ENCODE data around the gene SIGLEC7. TPM values are rescaled to one million over a fixed set of nuclear protein-coding genes. Genes with fewer than 3 reads are reported as not detected.
A peak's percentile ranks its signal among the peaks of the same experiment; 100 is the strongest.
"Not testable (repeated sequence)": the region's sequence is repeated elsewhere in the genome, so short reads cannot be mapped to it uniquely, and the experiment has no call there.

SIGLEC7 gene
- total RNA-seq, 2 donors from 2014 or later = 0.35 to 1.0 TPM

DNA sequence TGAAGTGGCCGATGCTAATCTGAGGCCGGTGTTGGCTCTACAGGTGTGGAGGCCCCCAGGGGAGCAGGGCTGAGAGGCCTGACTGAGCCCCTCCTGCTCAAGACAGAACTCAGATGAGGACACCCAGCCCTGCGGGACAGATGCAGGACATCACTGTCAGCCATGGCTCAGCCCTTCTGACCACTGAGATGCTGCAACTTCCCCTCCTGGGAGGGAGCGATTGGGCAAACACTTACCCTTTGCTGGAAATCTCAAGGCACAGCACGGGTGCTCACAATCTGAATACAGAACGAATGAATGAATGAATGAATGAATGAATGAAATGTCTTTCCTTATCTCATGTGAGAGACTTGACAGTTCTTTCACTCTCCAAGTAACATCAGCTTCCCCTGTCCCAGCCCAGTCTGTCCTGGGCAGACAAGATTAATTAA lies 3.5 kb upstream of the SIGLEC7 start:
- H3K4me1 ChIP-seq = no peaks in the 10 kb centered on the region
- H3K27me3 ChIP-seq = no peaks in the 10 kb centered on the region
- no peak overlapping the region for H3K9ac ChIP-seq (ENCODE audit: low read depth in 2 of 2, low read length in 2 of 2)
- no peak overlapping the region for H3K4me3 ChIP-seq
- intact Hi-C loops (cut with DNase I) = no loop called here
- H3K27ac ChIP-seq = peak overlapping the region; percentile 40
- no peaks in the 10 kb centered on the region for H3K36me3 ChIP-seq
- TF ChIP-seq CTCF (IDR thresholded peaks at IDR 0.05) = no peak
- DNase-seq = no peak
- H3K9me3 ChIP-seq = no peaks in the 10 kb centered on the region

DNA sequence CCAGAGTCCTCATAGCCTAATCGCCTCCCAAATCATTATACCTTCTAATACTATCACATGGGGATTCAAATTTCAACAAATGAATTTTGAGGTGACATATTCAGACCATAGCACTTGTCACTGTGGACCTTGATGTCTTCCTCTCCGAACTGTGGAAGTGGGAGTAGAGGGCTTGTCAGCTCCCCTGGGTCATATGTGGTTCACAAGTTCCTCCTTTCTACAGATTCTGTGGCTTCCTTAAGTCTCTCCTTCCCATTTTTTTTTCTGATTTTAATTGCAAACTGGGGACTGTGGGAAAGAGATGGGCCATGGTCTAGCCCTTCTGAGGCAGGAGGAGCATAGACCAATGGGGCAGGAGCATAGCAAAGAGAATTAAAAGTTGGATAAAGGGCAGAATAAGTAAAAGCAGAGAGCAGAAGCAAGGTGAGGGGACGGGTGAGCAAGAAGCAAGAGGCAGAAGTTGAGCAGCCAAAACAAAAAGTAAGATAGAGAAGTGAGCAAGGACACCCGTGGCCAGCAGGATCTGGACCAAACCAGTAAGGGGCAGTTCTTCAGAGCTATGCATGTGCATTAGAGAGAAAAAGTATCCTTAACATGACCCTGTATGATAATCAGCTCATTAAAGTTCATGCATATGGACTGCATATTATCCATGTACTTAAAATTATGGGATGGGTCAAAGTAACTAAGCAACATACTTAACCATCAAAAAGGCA lies 2.6 kb upstream of the SIGLEC7 start:
- TF ChIP-seq CTCF (IDR thresholded peaks at IDR 0.05) = no peak
- peak overlapping the region; percentile 12 for H3K27ac ChIP-seq
- H3K27me3 ChIP-seq = no peaks in the 10 kb centered on the region
- intact Hi-C loops (cut with DNase I) = no loop called here
- H3K9me3 ChIP-seq = no peaks in the 10 kb centered on the region
- H3K36me3 ChIP-seq = no peaks in the 10 kb centered on the region
- no peaks in the 10 kb centered on the region for H3K4me1 ChIP-seq
- no peak for DNase-seq
- H3K4me3 ChIP-seq = no peak overlapping the region
- H3K9ac ChIP-seq (ENCODE audit: low read depth in 2 of 2, low read length in 2 of 2) = no peak overlapping the region

DNA sequence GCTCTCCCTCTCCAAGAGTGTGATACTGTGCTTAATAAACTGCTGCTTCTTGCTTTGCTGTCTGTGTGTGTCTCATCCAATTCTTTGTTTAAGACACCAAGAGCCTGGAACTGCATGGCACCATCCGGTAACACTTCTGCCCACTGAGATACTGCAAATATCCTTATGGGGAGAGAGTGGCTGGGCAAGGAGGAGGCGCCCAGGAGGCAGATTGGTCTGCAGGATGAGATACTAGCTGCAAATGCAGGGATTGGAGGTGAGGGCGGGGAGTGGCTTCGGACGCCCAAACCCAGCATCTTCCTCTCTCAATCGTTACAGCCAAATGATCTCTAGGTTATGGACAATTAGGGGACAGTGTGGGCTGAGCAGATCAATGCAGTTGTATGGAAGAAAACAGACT lies 1.7 kb upstream of the SIGLEC7 start:
- Histone ChIP-seq H3K4me3 (no peak overlapping the region), H3K4me1 (no peaks in the 10 kb centered on the region), H3K9ac (ENCODE audit: low read depth in 2 of 2, low read length in 2 of 2) (no peak overlapping the region), H3K27me3 (no peaks in the 10 kb centered on the region), H3K27ac (no peak overlapping the region), H3K9me3 (no peaks in the 10 kb centered on the region), H3K36me3 (no peaks in the 10 kb centered on the region)
- no peak for DNase-seq
- TF ChIP-seq CTCF (IDR thresholded peaks at IDR 0.05) = no peak
- intact Hi-C loops (cut with DNase I) = no loop called here

DNA sequence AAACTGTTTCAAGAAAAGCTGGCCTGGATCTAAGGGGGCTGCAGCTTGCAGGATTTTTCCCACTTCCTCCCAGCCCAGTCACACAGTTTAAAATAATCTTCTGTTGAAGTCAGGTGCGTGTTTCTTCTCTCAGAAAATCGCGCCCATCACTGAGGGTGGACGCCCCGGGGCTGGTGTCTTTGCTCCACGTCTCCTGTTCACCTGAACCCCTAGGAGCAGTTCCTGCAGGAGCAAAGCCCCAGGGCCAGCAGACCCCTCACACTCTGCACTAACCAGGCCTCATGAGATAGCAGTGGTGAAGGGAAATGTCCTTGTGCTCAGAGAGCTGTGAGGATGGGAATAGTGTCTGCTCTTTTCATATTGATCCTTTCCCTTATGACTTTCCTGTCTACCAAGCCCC lies 920 bp upstream of the SIGLEC7 start:
- Histone ChIP-seq H3K27ac (no peak overlapping the region), H3K27me3 (no peaks in the 10 kb centered on the region), H3K9ac (ENCODE audit: low read depth in 2 of 2, low read length in 2 of 2) (no peak overlapping the region), H3K4me3 (no peak overlapping the region), H3K36me3 (no peaks in the 10 kb centered on the region), H3K9me3 (no peaks in the 10 kb centered on the region), H3K4me1 (no peaks in the 10 kb centered on the region)
- intact Hi-C loops (cut with DNase I) = no loop called here
- TF ChIP-seq CTCF (IDR thresholded peaks at IDR 0.05) = no peak
- no peak for DNase-seq

- H3K27me3 ChIP-seq; H3K9me3 ChIP-seq; H3K27ac ChIP-seq; DNase-seq; H3K9ac ChIP-seq (ENCODE audit: low read depth in 2 of 2, low read length in 2 of 2); H3K36me3 ChIP-seq; H3K4me1 ChIP-seq; intact Hi-C loops (cut with DNase I); H3K4me3 ChIP-seq: not testable (repeated sequence)
Measured at GRCh38 chr19:51142809-51143475, 841 bp downstream of the SIGLEC7 start.

DNA sequence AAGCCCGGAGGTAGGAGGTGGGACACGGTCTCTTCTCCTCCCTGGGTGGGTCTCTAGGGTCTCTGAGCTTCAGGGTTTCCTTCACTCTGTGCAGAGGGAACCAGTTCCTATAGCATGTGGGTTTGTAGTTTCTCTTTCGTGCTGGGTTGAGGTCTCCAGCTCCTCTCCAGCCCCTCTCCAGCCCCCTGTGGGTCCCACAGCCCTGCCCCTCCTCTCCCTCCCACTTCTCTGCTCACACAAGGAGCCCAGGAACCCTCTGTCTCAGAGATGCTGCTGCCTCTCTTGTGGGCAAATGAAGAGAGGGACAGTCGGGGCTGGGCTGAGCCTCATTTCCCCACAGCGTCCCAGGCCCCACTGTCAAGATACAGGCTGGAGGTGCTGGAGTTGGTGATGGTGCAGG lies 1.4 kb downstream of the SIGLEC7 start:
- H3K4me3 ChIP-seq = no peak overlapping the region
- H3K27me3 ChIP-seq = no peaks in the 10 kb centered on the region
- TF ChIP-seq CTCF (IDR thresholded peaks at IDR 0.05) = no peak
- DNase-seq = no peak
- H3K4me1 ChIP-seq = no peaks in the 10 kb centered on the region
- intact Hi-C loops (cut with DNase I) = no loop called here
- H3K9ac ChIP-seq (ENCODE audit: low read depth in 2 of 2, low read length in 2 of 2) = no peak overlapping the region
- no peaks in the 10 kb centered on the region for H3K9me3 ChIP-seq
- no peak overlapping the region for H3K27ac ChIP-seq
- no peaks in the 10 kb centered on the region for H3K36me3 ChIP-seq
